GM18868 (cell line): ENCODE data around the gene TMEM94.

ENCODE experiments used
- ATAC-seq: cut with Tn5 transposase; IDR thresholded peaks from one replicate; pipeline ENCODE4 v1.9.1; 2021; ENCODE audit warnings: mild to moderate bottlenecking, moderate library complexity; ENCODE audit not compliant: unreplicated experiment

Gene TMEM94

DNA sequence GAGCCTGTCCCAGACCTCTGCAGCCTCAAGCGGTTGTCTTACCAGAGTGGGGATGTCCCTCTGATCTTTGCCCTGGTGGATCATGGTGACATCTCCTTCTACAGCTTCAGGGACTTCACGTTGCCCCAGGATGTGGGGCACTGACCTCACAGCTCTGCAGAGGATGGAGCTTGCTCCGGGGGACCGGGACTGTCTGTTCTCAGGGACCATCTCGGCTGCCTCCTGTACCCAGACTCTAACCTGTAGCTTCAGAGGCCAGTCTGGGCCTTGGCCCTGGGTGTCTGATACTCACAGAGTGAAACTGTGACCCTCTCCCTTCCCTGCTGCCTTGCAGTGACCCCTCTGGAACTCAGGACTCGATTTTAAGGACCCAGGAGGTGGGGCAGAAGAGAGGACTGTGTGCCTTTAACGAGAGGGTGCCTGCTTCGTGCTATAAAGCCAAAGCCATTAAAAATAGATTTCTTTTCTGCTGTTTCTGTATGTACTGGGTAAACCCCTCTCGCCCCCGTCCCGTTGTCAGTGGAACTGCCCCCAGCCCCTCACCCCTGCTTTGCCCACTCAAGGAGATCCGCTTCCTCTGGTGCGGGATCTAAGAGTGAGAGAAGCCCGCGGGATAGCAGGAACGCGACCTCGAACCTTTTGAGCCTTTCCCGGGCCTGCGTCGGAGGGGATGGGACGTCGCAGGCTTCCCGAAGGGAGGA lies 68.0 kb downstream of the TMEM94 start:
- ATAC-seq: no peak

GRCh38 chr17:75524970-75525805 lies 68.8 kb downstream of the TMEM94 start, which contains the start of gene LLGL2:
LLGL2 (plus strand) TSS chr17:75525697; CDS start chr17:75543427, 17,730 bp downstream.
- peak; percentile 75 for ATAC-seq

DNA sequence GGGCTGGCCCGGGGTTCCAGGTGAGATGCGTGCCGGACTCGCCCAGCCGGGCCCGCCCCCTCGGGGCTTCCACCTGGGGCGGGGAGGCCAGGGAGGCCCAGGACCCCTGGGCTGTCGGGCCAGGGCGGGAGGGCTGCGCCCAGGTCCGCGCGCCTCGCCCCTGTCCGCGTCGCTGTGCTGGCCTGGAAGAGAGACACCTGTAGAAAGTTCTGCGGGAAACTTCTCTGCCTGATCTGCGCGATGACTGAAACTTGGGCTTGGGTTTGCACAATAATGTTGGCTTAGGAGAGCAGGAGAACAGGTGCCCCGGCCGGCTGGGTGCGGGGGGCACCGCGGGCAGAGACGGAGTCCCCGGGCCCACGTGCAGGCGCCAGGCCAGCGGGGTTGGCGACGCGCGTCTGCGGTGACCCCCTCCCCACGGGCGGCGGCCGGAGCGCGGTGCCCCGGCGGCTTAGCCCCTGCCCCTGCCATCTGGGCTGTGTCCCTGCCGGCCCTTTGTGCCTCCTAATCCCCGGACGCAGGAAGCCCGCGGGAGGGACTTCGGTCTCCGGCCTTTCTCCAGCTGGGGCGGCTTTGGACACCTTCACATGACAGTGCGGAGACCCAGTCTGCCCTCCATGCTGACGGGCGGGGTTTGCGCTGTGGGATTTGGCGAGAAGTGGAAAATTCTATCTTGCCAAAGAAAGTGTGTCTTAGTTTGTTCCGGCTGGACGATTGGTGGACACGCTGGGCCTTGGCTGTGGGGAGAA lies 69.5 kb downstream of the TMEM94 start:
- no peak for ATAC-seq

- no peak for ATAC-seq
Measured at GRCh38 chr17:75526555-75527270, 70.3 kb downstream of the TMEM94 start.

GRCh38 chr17:75530837-75531720 lies 74.6 kb downstream of the TMEM94 start:
- no peak for ATAC-seq

DNA sequence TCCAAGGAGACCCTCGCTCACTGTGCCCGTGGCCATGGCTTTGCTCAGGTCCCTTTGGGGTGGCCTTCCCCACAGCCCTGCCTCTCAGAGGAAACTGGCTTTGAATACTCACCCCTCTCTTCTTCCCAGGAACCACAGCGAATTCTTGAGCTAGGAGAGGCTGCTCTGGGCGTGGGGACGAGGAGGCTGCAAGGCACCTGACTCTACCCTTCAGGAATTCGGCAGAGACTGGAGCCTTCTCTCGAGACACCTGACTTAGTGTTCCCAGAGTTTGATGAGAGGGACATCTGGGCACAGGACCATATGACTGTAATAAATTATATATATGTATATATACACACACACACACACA lies 75.3 kb downstream of the TMEM94 start:
- no peak for ATAC-seq

GRCh38 chr17:75535119-75535537 lies 78.7 kb downstream of the TMEM94 start:
- ATAC-seq: no peak

- no peak for ATAC-seq
Measured at GRCh38 chr17:75535871-75536270, 79.4 kb downstream of the TMEM94 start.

GRCh38 chr17:75536366-75536765 lies 79.9 kb downstream of the TMEM94 start:
- no peak for ATAC-seq

DNA sequence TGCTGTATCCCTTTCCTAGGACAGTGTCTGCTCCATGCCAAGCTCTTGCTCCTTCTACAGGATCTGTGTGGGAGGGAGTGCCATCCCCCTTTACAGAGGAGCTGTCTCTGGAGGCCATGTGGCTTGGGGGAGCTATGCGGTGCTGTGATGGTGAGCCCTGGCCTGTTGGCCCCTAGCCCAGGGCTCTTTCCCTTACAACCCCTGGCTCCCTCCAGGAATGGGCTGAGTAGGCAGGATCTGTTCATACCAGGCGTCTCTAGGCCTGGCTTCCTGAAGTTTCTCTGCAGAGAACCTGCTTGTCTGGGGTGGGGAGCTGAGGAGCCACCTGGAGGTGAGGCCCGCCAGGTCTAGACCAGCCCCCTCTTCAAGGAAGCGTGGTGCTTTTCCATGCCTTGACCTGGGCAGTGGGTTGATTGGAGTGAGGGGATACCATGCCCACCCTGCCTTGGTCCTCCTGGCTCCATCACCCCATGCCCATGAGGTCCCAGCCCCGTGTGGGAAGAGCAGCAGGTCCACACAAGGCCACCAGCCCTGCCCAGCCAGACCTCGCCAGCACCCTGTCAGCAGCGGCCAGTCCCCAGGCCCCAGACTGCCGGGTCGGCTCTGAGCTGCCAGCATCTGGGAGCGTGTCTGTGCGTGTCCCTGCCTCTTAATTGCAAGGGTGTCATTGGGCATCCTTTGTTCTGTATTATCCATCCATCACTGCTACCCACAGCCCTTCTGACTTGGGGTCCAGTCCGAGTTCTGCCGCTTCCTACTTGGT lies 83.7 kb downstream of the TMEM94 start:
- no peak for ATAC-seq

DNA sequence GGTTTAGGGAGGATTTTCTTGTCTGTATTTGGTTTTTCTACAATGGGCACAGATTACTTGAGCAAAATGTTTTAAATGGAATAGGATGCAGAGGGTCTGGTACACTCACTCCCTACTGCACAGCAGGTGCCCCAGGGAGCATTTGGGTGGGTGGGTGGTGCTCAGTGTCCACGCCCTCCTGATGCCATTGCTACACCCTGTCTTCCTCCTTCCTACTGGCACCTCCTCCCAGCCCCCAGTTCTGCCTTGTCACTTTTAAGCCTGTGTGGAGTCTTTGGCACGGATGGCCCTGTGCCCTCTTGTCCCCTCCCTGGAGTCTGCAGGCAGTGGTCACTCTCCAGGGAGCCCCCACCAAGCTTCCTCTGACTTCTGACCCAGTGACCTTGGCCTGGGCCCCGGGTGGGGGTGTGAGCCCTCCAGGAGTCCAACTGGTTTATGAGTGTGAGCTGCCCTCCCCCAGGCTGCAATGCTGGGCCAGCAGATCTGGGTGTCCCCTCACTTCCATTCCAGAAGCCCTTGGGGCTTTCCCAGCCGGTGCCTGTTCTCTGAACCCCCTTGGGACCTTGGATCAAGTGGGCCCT lies 84.6 kb downstream of the TMEM94 start:
- no peak for ATAC-seq

DNA sequence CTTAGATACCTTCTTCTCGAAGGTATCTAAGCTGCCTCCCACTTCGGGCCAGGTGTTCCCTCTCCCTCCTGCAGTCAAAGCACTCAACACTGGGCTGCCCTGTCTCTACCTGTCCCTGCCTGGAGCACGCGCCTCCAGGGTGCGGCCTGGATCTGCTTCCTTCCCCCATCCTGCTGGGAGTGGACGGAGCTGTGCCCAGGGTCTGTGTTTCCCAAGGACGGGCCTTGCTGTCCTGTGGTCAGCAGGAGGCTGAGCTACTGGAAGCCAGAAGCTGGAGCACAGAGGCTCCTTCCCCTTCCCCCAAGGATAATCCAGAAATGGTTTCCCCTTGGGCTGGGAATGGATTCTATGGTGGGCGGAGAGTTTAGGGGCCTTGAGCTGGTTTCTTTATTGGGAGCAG lies 85.8 kb downstream of the TMEM94 start:
- ATAC-seq: no peak

- ATAC-seq: no peak
Measured at GRCh38 chr17:75542728-75543336, 86.4 kb downstream of the TMEM94 start.

GRCh38 chr17:75544250-75544649 lies 87.8 kb downstream of the TMEM94 start:
- no peak for ATAC-seq

DNA sequence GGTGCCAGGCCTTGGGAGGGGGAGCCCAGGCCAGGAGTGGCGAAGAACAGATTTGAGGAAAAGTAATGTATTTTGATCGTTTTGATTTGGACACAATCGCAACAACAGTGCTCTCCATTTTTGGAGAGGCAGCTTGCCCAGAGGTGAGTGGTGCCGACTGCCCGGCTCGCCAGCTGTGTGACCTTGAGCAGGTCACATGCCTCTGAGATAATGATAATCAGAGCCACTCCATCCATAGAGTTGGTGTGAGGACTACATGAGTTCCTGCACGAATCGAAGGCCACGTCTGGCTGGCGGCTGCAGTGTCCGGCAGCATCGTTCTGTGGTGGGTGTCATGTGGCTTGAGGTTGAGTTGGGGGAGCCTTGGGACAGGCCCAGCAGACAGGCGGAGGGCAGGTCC lies 89.7 kb downstream of the TMEM94 start:
- ATAC-seq: no peak

DNA sequence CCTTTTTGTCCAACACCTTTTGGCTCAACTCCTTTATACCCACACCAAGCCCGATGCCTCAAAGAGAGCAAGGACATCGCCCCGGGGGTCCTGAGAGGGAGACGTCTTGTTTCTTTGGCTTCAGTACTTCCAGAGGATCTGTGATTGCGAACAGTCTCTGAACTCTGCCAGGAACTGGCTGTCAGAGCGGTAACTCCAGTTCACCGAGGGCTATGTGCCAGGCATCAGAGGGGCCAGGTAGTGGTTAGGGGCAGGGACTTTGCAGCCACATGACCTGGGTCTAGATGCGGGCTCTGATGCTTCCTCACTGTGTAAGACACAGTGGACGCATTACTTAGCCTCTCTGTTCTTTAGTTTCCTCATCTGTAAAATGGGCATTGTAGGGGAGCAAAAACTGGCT lies 90.7 kb downstream of the TMEM94 start:
- no peak for ATAC-seq

DNA sequence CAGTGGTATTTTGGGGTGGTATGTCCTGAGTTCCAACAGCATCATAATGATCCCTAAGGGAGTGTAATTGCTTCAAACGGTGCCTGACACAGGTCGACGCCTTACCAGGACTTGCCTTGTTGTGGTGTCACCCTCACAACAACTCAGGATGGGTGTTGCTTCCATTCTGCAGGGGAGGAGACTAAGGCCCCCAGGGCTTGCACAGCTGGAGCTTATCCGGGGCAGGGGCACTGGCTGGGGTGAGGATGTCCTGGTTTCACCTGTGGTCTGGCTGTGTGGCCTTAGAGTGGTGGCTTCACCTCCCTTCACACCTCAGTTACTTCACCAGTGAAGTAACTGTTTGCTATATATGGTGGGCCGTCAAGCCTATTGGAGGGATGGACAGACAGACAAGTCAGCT lies 92.4 kb downstream of the TMEM94 start:
- no peak for ATAC-seq
